ENCODE data around the gene WDR91.

DNA sequence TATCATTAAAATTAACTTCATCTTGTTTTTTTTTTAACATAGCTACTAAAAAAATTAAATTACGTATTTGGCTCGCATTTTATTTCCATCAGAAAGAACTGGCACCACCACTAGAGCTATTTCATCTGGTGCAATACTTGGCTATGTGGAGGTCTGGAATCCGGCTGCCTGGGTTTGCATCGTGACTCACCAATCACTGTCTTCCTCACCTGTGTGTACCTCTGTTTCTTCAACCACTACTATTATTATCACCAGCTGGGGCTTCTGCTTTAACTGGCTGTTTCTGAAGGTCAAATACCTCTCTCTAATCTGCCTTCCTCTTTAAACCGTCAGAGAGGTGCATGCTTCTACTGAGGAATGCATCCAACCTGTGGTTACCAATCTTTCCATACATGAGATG, 6.5 kb downstream of the WDR91 start:
- TF ChIP-seq, protein P1, sequence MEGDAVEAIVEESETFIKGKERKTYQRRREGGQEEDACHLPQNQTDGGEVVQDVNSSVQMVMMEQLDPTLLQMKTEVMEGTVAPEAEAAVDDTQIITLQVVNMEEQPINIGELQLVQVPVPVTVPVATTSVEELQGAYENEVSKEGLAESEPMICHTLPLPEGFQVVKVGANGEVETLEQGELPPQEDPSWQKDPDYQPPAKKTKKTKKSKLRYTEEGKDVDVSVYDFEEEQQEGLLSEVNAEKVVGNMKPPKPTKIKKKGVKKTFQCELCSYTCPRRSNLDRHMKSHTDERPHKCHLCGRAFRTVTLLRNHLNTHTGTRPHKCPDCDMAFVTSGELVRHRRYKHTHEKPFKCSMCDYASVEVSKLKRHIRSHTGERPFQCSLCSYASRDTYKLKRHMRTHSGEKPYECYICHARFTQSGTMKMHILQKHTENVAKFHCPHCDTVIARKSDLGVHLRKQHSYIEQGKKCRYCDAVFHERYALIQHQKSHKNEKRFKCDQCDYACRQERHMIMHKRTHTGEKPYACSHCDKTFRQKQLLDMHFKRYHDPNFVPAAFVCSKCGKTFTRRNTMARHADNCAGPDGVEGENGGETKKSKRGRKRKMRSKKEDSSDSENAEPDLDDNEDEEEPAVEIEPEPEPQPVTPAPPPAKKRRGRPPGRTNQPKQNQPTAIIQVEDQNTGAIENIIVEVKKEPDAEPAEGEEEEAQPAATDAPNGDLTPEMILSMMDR (conservative IDR thresholded peaks at IDR 0.05; ENCODE audit: low read depth, low read length) = no peak
- TF ChIP-seq EZH2 (IDR thresholded peaks at IDR 0.05; ENCODE audit: borderline replicate concordance, low read depth, low read length, poor library complexity, severe bottlenecking) = no peak

Measured in A673 (cell line).